Chondrocyte (in vitro differentiated cells): ENCODE measurements around the gene FBXO36. TPM values are rescaled to one million over a fixed set of nuclear protein-coding genes. Genes with fewer than 3 reads are reported as not detected.
A peak's percentile ranks its signal among the peaks of the same experiment; 100 is the strongest.

ENCODE experiments used
- DNase-seq: peaks from one replicate; pipeline ENCODE4 v3.0.0; 2021; ENCODE audit warnings: mixed read lengths, low spot score
- H3K27ac Mint-ChIP-seq: one replicate; pipeline ENCODE4 v1.8.0; 2021; ENCODE audit warnings: mild to moderate bottlenecking, moderate library complexity, mixed read lengths; ENCODE audit not compliant: unreplicated experiment
- H3K27me3 Mint-ChIP-seq: 2 replicates; pipeline ENCODE4 v1.8.0; 2021; ENCODE audit warnings: low read depth, mixed read lengths
- H3K36me3 Mint-ChIP-seq: 2 replicates; pipeline ENCODE4 v1.8.0; 2021; ENCODE audit warnings: low read depth, mixed read lengths
- H3K4me1 Mint-ChIP-seq: 2 replicates; pipeline ENCODE4 v1.8.0; 2021; ENCODE audit warnings: low read depth, mild to moderate bottlenecking, mixed read lengths
- H3K4me3 Mint-ChIP-seq: one replicate; pipeline ENCODE4 v1.8.0; 2021; ENCODE audit warnings: mild to moderate bottlenecking, moderate library complexity, mixed read lengths; ENCODE audit not compliant: unreplicated experiment
- H3K9me3 Mint-ChIP-seq: 2 replicates; pipeline ENCODE4 v1.8.0; 2021; ENCODE audit warnings: low read depth, mixed read lengths
- total RNA-seq: library from RNA; stranded (reverse); gene quantifications from 3 replicates; pipeline ENCODE4 v1.2.1, GENCODE V29; 2021
- TF ChIP-seq, protein P1 (sequence below): fragments of 200-600 bp; sonication (generic); IDR thresholded peaks from 2 replicates; pipeline ENCODE4 v1.5.0; 2021; ENCODE audit warnings: antibody characterized with exemption, mild to moderate bottlenecking, moderate library complexity

FBXO36 gene
- total RNA-seq, 1 donor from 2014 or later: 3.0 TPM

DNA sequence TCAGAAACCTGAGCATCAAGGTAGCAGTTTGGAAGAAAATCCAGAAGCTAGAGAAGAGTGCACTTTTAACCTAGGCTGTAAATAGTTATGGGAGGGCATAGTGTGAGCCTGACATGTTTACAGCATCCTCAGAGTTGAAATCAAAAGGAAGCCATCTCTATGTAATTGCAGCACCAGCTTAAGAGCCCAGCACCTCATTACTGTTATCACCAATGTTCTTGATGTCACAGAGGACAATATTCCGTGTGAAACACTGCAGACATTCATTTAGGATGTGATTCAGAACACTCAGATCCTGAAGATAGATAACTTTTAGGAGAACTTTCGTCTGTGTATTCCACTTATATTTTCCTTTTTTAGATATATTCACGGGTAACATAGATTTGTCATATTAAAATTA, 48.1 kb downstream of the FBXO36 start:
- Mint-ChIP-seq H3K27ac (no peak overlapping the region), H3K4me3 (no peak overlapping the region), H3K4me1 (peaks cover 15% of the 10 kb centered on the region), H3K36me3 (peaks cover 3% of the 10 kb centered on the region), H3K27me3 (no peaks in the 10 kb centered on the region), H3K9me3 (no peaks in the 10 kb centered on the region)
- TF ChIP-seq, protein P1, sequence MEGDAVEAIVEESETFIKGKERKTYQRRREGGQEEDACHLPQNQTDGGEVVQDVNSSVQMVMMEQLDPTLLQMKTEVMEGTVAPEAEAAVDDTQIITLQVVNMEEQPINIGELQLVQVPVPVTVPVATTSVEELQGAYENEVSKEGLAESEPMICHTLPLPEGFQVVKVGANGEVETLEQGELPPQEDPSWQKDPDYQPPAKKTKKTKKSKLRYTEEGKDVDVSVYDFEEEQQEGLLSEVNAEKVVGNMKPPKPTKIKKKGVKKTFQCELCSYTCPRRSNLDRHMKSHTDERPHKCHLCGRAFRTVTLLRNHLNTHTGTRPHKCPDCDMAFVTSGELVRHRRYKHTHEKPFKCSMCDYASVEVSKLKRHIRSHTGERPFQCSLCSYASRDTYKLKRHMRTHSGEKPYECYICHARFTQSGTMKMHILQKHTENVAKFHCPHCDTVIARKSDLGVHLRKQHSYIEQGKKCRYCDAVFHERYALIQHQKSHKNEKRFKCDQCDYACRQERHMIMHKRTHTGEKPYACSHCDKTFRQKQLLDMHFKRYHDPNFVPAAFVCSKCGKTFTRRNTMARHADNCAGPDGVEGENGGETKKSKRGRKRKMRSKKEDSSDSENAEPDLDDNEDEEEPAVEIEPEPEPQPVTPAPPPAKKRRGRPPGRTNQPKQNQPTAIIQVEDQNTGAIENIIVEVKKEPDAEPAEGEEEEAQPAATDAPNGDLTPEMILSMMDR: no peak
- no peak for DNase-seq

DNA sequence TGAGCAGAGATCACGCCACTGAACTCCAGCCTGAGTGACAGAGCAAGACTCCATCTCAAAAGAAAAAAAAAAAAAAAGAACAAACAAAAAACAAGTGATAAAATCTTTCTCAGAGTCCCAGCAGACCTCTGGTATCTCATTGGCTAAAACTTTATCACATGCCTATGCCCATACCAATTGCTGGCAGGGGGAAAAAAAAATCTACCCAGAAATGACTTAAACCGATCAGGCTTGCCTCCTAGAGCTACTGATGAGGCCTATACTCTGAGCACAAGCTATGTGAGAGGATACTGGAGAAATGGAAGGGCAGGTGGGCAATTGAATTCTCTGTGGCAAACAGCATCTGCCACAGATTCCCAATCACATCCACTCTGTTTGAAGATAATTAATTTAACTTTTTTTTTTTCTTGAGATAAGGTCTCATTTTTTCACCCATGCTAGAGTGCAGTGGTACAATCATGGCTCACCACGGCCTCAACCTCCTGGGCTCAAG, 49.0 kb downstream of the FBXO36 start:
- H3K9me3 Mint-ChIP-seq: no peaks in the 10 kb centered on the region
- TF ChIP-seq, protein P1: no peak

DNA sequence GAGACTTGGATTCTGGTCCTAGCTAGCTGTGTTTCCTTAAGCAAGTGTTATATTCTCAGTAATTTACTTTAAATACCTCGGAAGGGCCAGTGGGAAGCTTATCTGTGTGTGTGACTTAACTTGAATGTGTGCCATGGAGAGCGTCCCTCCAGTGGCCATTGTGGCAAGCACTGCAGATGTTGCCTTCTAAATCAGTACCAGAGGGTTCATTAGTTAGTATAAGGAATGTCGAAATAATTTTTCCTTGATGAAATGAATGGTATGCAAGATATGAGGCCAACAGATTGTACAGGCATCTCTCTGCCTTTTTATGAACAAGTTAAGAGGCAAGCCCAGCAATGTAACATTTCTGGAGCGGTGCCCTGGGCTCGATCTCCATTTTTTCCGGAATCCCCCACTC, 52.0 kb downstream of the FBXO36 start:
- Mint-ChIP-seq H3K4me1 (peaks cover 15% of the 10 kb centered on the region), H3K36me3 (no peaks in the 10 kb centered on the region), H3K27ac (peak overlapping the region; percentile 49), H3K9me3 (no peaks in the 10 kb centered on the region), H3K27me3 (no peaks in the 10 kb centered on the region), H3K4me3 (no peak overlapping the region)
- TF ChIP-seq, protein P1: peak; percentile 59
- DNase-seq: no peak

More for the DNA sequence above, 49.0 kb downstream of the FBXO36 start:
- DNase-seq: no peak
- Mint-ChIP-seq H3K4me1 (peaks cover 15% of the 10 kb centered on the region), H3K4me3 (no peak overlapping the region), H3K27me3 (no peaks in the 10 kb centered on the region), H3K27ac (no peak overlapping the region), H3K36me3 (peaks cover 1% of the 10 kb centered on the region)

DNA sequence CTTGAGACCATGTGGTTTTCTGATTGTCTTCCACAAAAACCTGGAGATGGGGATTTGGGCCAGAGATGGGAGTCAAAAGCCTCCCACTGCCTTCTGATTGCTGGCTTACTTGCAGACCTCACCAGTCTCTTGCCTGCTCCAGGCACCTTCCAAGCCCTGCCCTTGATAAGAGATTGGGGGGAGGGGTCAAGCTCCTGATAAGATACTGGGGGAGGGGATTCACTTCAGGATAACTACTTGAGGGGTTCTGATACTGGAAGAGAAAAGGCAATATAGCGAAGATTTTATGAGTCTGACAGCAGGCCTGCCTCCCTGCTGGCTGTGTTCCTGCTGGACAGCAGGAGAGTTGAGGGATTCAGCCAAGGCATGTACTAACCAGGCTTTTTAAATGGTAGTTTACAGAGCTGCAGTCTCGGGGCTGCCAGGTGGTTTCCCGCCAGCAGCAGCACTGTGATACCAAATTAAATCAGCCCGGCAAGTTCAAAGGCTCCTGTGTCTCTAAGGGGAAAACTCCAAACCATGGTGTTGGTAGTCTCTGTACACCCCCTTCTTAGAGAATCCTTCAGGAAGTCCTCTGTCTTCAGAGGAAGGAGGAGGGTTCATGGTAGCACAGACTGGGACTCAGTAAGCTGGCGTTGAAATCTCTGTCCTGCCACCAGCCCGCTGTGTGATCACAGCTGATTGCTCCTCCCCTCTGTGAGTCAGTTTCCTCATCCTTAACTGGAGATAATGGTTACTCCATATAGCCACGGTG, 58.3 kb downstream of the FBXO36 start:
- no peaks in the 10 kb centered on the region for H3K9me3 Mint-ChIP-seq
- no peak for DNase-seq
- no peaks in the 10 kb centered on the region for H3K4me1 Mint-ChIP-seq
- no peak overlapping the region for H3K27ac Mint-ChIP-seq
- TF ChIP-seq, protein P1: no peak
- H3K27me3 Mint-ChIP-seq: no peaks in the 10 kb centered on the region
- no peaks in the 10 kb centered on the region for H3K36me3 Mint-ChIP-seq
- H3K4me3 Mint-ChIP-seq: no peak overlapping the region

DNA sequence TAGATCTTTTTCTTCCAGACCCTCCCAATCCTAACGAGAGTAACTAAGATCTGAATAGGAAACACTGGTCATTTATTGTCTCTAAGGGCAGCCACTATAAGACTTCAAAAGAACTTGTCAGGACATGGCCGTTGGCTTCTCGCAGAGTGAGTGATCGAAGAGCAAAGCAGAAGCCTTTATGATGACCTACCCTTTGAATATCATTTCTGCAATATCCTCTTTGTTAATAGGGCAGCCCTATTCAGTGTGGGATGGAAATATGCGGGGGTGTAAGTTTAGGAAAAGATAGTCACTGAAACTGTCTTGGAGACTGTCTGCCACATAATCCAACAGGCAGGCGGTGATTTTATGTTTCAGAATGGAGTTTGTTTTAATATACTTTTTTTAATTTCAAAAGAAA, 70.9 kb downstream of the FBXO36 start:
- H3K4me3 Mint-ChIP-seq: no peak overlapping the region
- no peak overlapping the region for H3K27ac Mint-ChIP-seq
- no peaks in the 10 kb centered on the region for H3K27me3 Mint-ChIP-seq
- DNase-seq: no peak
- H3K4me1 Mint-ChIP-seq: no peaks in the 10 kb centered on the region
- peaks cover 6% of the 10 kb centered on the region for H3K36me3 Mint-ChIP-seq
- TF ChIP-seq, protein P1: no peak
- H3K9me3 Mint-ChIP-seq: peaks cover 8% of the 10 kb centered on the region
